Measurements from ENCODE around the gene ABCA7. TPM values are rescaled to one million over a fixed set of nuclear protein-coding genes. Genes with fewer than 3 reads are reported as not detected.
A peak's percentile ranks its signal among the peaks of the same experiment; 100 is the strongest.

ABCA7 gene
- total and polyA plus RNA-seq, 2 of the 13 experiments (the other 11 are each of a cell fraction or from before 2014, with no cell fraction given): 4.4 to 32.4 TPM

DNA sequence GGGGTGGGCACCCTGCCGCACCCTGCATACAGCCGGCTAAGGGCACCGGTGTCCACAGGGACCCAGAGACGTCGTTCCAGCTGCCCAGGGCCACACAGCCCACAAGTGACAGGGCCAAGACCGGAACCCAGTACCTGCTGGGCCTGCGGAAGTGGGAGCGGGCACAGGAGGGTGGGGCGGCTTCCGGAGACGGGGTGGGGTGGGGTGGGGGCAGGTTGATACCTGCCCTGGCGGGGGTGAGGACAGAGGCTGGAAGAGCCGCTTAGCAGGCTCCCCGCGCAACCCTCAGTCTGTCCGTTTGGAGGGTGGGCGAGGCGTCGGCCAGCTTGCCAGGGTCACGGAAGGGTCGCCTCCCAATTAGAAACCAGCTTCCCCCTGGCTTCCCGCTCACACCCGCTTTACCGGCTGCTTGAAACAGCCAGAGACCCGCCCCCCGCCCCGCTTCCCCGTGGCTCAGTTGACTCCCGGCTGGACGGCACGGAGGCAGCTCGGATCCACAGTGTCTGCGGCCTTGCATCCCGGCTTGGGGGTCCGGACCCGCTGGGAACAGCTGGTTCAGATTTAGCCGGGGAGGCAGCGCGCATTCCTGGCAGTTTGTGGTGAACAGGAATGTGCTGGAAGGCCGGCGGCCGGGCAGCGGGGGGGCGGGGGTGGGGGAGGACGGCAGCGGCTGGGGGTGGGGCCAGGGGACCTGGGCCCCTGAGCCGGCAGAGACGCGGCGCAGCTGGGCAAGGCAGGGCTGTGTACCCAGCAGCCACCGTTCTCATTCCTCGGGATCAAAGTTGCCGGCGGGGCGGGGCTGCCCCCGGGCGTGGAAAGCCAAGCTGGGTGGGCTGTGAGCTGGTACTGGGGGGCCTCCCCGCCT is 11.6 kb upstream of the ABCA7 start:
- Histone ChIP-seq H4K20me1 (ENCODE audit: insufficient read depth, low read length) (0 out of 2 replicates have a peak, but pooled peaks cover 2% of the 10 kb centered on the region), H3K79me2 (ENCODE audit: insufficient read depth, low read length) (peaks cover 27% of the 10 kb centered on the region), H3K4me2 (ENCODE audit: low read depth, low read length) (peak overlapping the region; percentile 97), H2AFZ (ENCODE audit: low read length) (no peak overlapping the region), H3K9ac (ENCODE audit: insufficient read depth, low read depth, low read length) (peak overlapping the region; percentile 89), H3K4me1 (ENCODE audit: insufficient read depth, low read length) (peaks cover 13% of the 10 kb centered on the region; the same call in 1 of the 2 replicates), H3K36me3 (replicated peaks in 1 of 2; ENCODE audit: control insufficient read depth in 1 of 2, insufficient read depth in 2 of 2, low read length in 2 of 2) (peaks cover 12 to 22% of the 10 kb centered on the region in 2 experiments), H3K27me3 (ENCODE audit: control insufficient read depth in 1 of 2, insufficient read depth in 2 of 2, low read length in 2 of 2) (no peaks in the 10 kb centered on the region; a peak in 1 of 5 replicates), H3K9me3 (ENCODE audit: low read length) (no peaks in the 10 kb centered on the region), H3K27ac (ENCODE audit: extremely low read length, insufficient read depth, low read length) (peak overlapping the region; percentile 80), H3K4me3 (replicated peaks in 1 of 3; ENCODE audit: insufficient read depth in 1 of 3, low read depth in 2 of 3, low read length in 3 of 3) (peak overlapping the region; percentile 66 to 93 (median 82))
- FAIRE-seq (no peak), ATAC-seq (peak; percentile 69), DNase-seq (ENCODE audit: low spot score) (peak; percentile 83)
- intact Hi-C loops (cut with micrococcal nuclease; ENCODE audit: unreplicated experiment) (no loop called here), in situ Hi-C loops (cut with HindIII; ENCODE audit: extremely low pct_ligation_motif_present, low pct_unique_long_range_greater_than_20kb) (no loop called here)
- 0% methylated on average over 15 of the region's 58 CpGs for WGBS (ENCODE audit: low lambda C conversion rate)
- BruUV-seq (replicated peaks): no TSS peak
- POLR2A ChIA-PET: interaction anchor here (0.6 to 6.7 kb wide), 12 partner anchors 8 to 239 kb away, joined by 3 to 71 read pairs (median 4); partner anchors contain the start of genes ABCA7 and GPX4
- CTCF ChIA-PET (ENCODE audit: low intra/inter-chr PET ratio, low total read pairs): no interaction called here
- TF ChIP-seq ZNF629 (CRISPR knock-in tag; conservative IDR thresholded peaks at IDR 0.05) (peak; percentile 67), NFIB (CRISPR knock-in tag; IDR thresholded peaks at IDR 0.05; ENCODE audit: borderline replicate concordance) (no peak), ZSCAN22 (CRISPR knock-in tag; IDR thresholded peaks at IDR 0.05) (no peak)
- TF ChIP-seq, protein P1, sequence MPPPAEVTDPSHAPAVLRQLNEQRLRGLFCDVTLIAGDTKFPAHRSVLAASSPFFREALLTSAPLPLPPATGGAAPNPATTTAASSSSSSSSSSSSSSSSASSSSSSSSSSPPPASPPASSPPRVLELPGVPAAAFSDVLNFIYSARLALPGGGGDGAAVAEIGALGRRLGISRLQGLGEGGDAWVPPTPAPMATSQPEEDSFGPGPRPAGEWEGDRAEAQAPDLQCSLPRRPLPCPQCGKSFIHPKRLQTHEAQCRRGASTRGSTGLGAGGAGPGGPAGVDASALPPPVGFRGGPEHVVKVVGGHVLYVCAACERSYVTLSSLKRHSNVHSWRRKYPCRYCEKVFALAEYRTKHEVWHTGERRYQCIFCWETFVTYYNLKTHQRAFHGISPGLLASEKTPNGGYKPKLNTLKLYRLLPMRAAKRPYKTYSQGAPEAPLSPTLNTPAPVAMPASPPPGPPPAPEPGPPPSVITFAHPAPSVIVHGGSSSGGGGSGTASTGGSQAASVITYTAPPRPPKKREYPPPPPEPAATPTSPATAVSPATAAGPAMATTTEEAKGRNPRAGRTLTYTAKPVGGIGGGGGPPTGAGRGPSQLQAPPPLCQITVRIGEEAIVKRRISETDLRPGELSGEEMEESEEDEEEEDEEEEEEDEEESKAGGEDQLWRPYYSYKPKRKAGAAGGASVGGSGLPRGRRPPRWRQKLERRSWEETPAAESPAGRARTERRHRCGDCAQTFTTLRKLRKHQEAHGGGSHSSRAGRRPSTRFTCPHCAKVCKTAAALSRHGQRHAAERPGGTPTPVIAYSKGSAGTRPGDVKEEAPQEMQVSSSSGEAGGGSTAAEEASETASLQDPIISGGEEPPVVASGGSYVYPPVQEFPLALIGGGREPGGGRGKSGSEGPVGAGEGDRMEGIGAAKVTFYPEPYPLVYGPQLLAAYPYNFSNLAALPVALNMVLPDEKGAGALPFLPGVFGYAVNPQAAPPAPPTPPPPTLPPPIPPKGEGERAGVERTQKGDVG (CRISPR knock-in tag; IDR thresholded peaks at IDR 0.05; ENCODE audit: borderline replicate concordance): no peak
- TF ChIP-seq, protein P2, sequence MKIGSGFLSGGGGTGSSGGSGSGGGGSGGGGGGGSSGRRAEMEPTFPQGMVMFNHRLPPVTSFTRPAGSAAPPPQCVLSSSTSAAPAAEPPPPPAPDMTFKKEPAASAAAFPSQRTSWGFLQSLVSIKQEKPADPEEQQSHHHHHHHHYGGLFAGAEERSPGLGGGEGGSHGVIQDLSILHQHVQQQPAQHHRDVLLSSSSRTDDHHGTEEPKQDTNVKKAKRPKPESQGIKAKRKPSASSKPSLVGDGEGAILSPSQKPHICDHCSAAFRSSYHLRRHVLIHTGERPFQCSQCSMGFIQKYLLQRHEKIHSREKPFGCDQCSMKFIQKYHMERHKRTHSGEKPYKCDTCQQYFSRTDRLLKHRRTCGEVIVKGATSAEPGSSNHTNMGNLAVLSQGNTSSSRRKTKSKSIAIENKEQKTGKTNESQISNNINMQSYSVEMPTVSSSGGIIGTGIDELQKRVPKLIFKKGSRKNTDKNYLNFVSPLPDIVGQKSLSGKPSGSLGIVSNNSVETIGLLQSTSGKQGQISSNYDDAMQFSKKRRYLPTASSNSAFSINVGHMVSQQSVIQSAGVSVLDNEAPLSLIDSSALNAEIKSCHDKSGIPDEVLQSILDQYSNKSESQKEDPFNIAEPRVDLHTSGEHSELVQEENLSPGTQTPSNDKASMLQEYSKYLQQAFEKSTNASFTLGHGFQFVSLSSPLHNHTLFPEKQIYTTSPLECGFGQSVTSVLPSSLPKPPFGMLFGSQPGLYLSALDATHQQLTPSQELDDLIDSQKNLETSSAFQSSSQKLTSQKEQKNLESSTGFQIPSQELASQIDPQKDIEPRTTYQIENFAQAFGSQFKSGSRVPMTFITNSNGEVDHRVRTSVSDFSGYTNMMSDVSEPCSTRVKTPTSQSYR (CRISPR knock-in tag; IDR thresholded peaks at IDR 0.05; ENCODE audit: borderline replicate concordance): peak; percentile 60; the same call in 1 of the 2 replicates
- TF ChIP-seq, protein P3, sequence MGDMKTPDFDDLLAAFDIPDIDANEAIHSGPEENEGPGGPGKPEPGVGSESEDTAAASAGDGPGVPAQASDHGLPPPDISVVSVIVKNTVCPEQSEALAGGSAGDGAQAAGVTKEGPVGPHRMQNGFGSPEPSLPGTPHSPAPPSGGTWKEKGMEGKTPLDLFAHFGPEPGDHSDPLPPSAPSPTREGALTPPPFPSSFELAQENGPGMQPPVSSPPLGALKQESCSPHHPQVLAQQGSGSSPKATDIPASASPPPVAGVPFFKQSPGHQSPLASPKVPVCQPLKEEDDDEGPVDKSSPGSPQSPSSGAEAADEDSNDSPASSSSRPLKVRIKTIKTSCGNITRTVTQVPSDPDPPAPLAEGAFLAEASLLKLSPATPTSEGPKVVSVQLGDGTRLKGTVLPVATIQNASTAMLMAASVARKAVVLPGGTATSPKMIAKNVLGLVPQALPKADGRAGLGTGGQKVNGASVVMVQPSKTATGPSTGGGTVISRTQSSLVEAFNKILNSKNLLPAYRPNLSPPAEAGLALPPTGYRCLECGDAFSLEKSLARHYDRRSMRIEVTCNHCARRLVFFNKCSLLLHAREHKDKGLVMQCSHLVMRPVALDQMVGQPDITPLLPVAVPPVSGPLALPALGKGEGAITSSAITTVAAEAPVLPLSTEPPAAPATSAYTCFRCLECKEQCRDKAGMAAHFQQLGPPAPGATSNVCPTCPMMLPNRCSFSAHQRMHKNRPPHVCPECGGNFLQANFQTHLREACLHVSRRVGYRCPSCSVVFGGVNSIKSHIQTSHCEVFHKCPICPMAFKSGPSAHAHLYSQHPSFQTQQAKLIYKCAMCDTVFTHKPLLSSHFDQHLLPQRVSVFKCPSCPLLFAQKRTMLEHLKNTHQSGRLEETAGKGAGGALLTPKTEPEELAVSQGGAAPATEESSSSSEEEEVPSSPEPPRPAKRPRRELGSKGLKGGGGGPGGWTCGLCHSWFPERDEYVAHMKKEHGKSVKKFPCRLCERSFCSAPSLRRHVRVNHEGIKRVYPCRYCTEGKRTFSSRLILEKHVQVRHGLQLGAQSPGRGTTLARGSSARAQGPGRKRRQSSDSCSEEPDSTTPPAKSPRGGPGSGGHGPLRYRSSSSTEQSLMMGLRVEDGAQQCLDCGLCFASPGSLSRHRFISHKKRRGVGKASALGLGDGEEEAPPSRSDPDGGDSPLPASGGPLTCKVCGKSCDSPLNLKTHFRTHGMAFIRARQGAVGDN (CRISPR knock-in tag; IDR thresholded peaks at IDR 0.05): peak; percentile 78

Measured in HepG2 (cell line).